Measurements from ENCODE around the gene VSTM2L. TPM values are rescaled to one million over a fixed set of nuclear protein-coding genes. Genes with fewer than 3 reads are reported as not detected.

VSTM2L gene
- polyA plus RNA-seq, 1 of the 3 experiments (the other 2 are of a cell fraction), result 5.1 TPM

DNA sequence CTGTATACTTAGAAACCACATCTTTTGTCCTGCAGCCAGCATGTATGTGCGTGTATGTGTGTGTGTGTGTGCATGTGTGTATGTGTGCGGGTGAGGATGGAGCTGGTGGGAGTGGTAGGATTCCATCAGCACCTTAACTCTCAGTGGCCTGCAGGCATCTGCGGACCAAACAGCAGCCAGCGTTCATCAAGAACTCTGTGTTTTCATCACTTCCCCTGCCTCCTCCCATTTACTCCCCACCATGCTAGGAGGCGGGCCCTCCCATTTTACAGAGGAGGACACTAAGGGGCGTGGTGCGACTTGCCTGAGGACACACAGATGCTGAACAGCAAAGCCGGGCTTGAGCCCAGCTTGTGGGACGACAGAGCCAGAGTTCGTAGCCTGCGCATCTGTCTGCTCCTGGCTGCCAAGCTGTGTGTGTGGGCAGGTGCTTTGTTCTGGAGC, 8.9 kb downstream of the VSTM2L start (continued):
- TF ChIP-seq, protein P1, sequence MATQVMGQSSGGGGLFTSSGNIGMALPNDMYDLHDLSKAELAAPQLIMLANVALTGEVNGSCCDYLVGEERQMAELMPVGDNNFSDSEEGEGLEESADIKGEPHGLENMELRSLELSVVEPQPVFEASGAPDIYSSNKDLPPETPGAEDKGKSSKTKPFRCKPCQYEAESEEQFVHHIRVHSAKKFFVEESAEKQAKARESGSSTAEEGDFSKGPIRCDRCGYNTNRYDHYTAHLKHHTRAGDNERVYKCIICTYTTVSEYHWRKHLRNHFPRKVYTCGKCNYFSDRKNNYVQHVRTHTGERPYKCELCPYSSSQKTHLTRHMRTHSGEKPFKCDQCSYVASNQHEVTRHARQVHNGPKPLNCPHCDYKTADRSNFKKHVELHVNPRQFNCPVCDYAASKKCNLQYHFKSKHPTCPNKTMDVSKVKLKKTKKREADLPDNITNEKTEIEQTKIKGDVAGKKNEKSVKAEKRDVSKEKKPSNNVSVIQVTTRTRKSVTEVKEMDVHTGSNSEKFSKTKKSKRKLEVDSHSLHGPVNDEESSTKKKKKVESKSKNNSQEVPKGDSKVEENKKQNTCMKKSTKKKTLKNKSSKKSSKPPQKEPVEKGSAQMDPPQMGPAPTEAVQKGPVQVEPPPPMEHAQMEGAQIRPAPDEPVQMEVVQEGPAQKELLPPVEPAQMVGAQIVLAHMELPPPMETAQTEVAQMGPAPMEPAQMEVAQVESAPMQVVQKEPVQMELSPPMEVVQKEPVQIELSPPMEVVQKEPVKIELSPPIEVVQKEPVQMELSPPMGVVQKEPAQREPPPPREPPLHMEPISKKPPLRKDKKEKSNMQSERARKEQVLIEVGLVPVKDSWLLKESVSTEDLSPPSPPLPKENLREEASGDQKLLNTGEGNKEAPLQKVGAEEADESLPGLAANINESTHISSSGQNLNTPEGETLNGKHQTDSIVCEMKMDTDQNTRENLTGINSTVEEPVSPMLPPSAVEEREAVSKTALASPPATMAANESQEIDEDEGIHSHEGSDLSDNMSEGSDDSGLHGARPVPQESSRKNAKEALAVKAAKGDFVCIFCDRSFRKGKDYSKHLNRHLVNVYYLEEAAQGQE (IDR thresholded peaks at IDR 0.05; ENCODE audit: low read depth, low read length), result no peak
- TF ChIP-seq, protein P2, sequence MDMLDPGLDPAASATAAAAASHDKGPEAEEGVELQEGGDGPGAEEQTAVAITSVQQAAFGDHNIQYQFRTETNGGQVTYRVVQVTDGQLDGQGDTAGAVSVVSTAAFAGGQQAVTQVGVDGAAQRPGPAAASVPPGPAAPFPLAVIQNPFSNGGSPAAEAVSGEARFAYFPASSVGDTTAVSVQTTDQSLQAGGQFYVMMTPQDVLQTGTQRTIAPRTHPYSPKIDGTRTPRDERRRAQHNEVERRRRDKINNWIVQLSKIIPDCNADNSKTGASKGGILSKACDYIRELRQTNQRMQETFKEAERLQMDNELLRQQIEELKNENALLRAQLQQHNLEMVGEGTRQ (IDR thresholded peaks at IDR 0.05; ENCODE audit: borderline replicate concordance, low read depth, low read length), result no peak
- TF ChIP-seq SMC3 (IDR thresholded peaks at IDR 0.05; ENCODE audit: low read depth, low read length), result peak; percentile 10; the same call in 1 of the 2 replicates
- TF ChIP-seq, protein P3, sequence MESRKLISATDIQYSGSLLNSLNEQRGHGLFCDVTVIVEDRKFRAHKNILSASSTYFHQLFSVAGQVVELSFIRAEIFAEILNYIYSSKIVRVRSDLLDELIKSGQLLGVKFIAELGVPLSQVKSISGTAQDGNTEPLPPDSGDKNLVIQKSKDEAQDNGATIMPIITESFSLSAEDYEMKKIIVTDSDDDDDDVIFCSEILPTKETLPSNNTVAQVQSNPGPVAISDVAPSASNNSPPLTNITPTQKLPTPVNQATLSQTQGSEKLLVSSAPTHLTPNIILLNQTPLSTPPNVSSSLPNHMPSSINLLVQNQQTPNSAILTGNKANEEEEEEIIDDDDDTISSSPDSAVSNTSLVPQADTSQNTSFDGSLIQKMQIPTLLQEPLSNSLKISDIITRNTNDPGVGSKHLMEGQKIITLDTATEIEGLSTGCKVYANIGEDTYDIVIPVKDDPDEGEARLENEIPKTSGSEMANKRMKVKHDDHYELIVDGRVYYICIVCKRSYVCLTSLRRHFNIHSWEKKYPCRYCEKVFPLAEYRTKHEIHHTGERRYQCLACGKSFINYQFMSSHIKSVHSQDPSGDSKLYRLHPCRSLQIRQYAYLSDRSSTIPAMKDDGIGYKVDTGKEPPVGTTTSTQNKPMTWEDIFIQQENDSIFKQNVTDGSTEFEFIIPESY (IDR thresholded peaks at IDR 0.05; ENCODE audit: borderline replicate concordance, low read depth), result no peak
- no peak for TF ChIP-seq POLR2AphosphoS5 (IDR thresholded peaks at IDR 0.05; ENCODE audit: low read depth, low read length)
- TF ChIP-seq, protein P4, sequence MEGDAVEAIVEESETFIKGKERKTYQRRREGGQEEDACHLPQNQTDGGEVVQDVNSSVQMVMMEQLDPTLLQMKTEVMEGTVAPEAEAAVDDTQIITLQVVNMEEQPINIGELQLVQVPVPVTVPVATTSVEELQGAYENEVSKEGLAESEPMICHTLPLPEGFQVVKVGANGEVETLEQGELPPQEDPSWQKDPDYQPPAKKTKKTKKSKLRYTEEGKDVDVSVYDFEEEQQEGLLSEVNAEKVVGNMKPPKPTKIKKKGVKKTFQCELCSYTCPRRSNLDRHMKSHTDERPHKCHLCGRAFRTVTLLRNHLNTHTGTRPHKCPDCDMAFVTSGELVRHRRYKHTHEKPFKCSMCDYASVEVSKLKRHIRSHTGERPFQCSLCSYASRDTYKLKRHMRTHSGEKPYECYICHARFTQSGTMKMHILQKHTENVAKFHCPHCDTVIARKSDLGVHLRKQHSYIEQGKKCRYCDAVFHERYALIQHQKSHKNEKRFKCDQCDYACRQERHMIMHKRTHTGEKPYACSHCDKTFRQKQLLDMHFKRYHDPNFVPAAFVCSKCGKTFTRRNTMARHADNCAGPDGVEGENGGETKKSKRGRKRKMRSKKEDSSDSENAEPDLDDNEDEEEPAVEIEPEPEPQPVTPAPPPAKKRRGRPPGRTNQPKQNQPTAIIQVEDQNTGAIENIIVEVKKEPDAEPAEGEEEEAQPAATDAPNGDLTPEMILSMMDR (IDR thresholded peaks at IDR 0.05), result no peak
- TF ChIP-seq, protein P5, sequence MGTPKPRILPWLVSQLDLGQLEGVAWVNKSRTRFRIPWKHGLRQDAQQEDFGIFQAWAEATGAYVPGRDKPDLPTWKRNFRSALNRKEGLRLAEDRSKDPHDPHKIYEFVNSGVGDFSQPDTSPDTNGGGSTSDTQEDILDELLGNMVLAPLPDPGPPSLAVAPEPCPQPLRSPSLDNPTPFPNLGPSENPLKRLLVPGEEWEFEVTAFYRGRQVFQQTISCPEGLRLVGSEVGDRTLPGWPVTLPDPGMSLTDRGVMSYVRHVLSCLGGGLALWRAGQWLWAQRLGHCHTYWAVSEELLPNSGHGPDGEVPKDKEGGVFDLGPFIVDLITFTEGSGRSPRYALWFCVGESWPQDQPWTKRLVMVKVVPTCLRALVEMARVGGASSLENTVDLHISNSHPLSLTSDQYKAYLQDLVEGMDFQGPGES (IDR thresholded peaks at IDR 0.05; ENCODE audit: low read depth, low read length), result no peak
- TF ChIP-seq RXRA (IDR thresholded peaks at IDR 0.05; ENCODE audit: borderline replicate concordance, low read depth), result no peak
- TF ChIP-seq MXI1 (IDR thresholded peaks at IDR 0.05; ENCODE audit: low read depth, low read length), result no peak
- peak; percentile 82 for TF ChIP-seq RCOR1 (IDR thresholded peaks at IDR 0.05; ENCODE audit: low read length)
- peak; percentile 40; the same call in 1 of the 2 replicates for TF ChIP-seq NRF1 (IDR thresholded peaks at IDR 0.05; ENCODE audit: low read depth, low read length)
- TF ChIP-seq NFIC (IDR thresholded peaks at IDR 0.05; ENCODE audit: borderline replicate concordance), result no peak
- TF ChIP-seq RAD21 (IDR thresholded peaks at IDR 0.05; ENCODE audit: low read length), result 0 out of 2 replicates have a peak, but pooled peaks have one; percentile 3
- no peak for TF ChIP-seq TAF1 (IDR thresholded peaks at IDR 0.05; ENCODE audit: borderline replicate concordance, low read depth, low read length)
- TF ChIP-seq YY1 (IDR thresholded peaks at IDR 0.05; ENCODE audit: low read depth), result no peak
- TF ChIP-seq, protein P6, sequence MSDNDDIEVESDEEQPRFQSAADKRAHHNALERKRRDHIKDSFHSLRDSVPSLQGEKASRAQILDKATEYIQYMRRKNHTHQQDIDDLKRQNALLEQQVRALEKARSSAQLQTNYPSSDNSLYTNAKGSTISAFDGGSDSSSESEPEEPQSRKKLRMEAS (IDR thresholded peaks at IDR 0.05; ENCODE audit: low read depth), result no peak
- no peak for TF ChIP-seq FOXJ3 (CRISPR knock-in tag; IDR thresholded peaks at IDR 0.05)
- no peak for TF ChIP-seq GABPA (IDR thresholded peaks at IDR 0.05; ENCODE audit: low read depth)
- no peak for TF ChIP-seq ELF1 (IDR thresholded peaks at IDR 0.05)
- no peak for TF ChIP-seq EZH2phosphoT487 (IDR thresholded peaks at IDR 0.05; ENCODE audit: borderline replicate concordance, low read depth)
- TF ChIP-seq FOXM1 (IDR thresholded peaks at IDR 0.05; ENCODE audit: low read depth), result no peak
- TF ChIP-seq, protein P7, sequence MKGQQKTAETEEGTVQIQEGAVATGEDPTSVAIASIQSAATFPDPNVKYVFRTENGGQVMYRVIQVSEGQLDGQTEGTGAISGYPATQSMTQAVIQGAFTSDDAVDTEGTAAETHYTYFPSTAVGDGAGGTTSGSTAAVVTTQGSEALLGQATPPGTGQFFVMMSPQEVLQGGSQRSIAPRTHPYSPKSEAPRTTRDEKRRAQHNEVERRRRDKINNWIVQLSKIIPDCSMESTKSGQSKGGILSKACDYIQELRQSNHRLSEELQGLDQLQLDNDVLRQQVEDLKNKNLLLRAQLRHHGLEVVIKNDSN (IDR thresholded peaks at IDR 0.05; ENCODE audit: borderline replicate concordance, low read depth), result no peak

Data from SK-N-SH (cell line).